ENCODE results near the gene SHISAL1. TPM values are rescaled to one million over a fixed set of nuclear protein-coding genes. Genes with fewer than 3 reads are reported as not detected.

Gene SHISAL1
- total RNA-seq, 6 experiments from 2014 or later, result 0.05 to 0.31 (median 0.17) TPM

GRCh38 chr22:44289414-44290171, 23.2 kb downstream of the SHISAL1 start:
- Histone ChIP-seq H3K36me3 (no peaks in the 10 kb centered on the region), H3K27me3 (no peaks in the 10 kb centered on the region), H3K4me1 (no peaks in the 10 kb centered on the region), H3K27ac (no peak overlapping the region), H3K4me3 (no peak overlapping the region), H3K9me3 (peaks cover 0 to 3% (median 0%) of the 10 kb centered on the region in 4 donors)
- intact Hi-C loops (cut with DNase I), result no loop called here
- TF ChIP-seq POLR2A (IDR thresholded peaks at IDR 0.05) (no peak), CTCF (IDR thresholded peaks at IDR 0.05) (no peak)
- 24% methylated on average over 10 of the region's 13 CpGs for WGBS (ENCODE audit: insufficient coverage, low coverage, low lambda C conversion rate, missing lambda C conversion rate)
- ATAC-seq, result peak in 1 of 4 donors; percentile 10
- no peak for DNase-seq

- Histone ChIP-seq H3K4me3 (no peak overlapping the region), H3K27ac (no peak overlapping the region), H3K9me3 (no peaks in the 10 kb centered on the region), H3K27me3 (no peaks in the 10 kb centered on the region), H3K4me1 (no peaks in the 10 kb centered on the region), H3K36me3 (no peaks in the 10 kb centered on the region)
- ATAC-seq (no peak), DNase-seq (no peak)
- intact Hi-C loops (cut with DNase I), result no loop called here
- TF ChIP-seq POLR2A (IDR thresholded peaks at IDR 0.05) (no peak), CTCF (IDR thresholded peaks at IDR 0.05) (no peak)
- 25% methylated on average over 1 of the region's 4 CpGs for WGBS (ENCODE audit: insufficient coverage, low coverage, low lambda C conversion rate, missing lambda C conversion rate)
Measured at GRCh38 chr22:44288913-44289312, 23.8 kb downstream of the SHISAL1 start.

- H3K9me3 ChIP-seq, result no peaks in the 10 kb centered on the region
- no peak overlapping the region for H3K27ac ChIP-seq
- TF ChIP-seq CTCF (IDR thresholded peaks at IDR 0.05) (no peak), POLR2A (IDR thresholded peaks at IDR 0.05) (no peak)
- DNase-seq, result no peak
- 52% methylated on average over 4 of the region's 13 CpGs for WGBS (ENCODE audit: insufficient coverage, low coverage, low lambda C conversion rate, missing lambda C conversion rate)
- H3K27me3 ChIP-seq, result no peaks in the 10 kb centered on the region
- H3K4me3 ChIP-seq, result no peak overlapping the region
- H3K36me3 ChIP-seq, result no peaks in the 10 kb centered on the region
- no peaks in the 10 kb centered on the region for H3K4me1 ChIP-seq
- intact Hi-C loops (cut with DNase I), result no loop called here
- no peak for ATAC-seq
Measured at GRCh38 chr22:44287741-44288140, 25.0 kb downstream of the SHISAL1 start.

- Histone ChIP-seq H3K9me3 (no peaks in the 10 kb centered on the region), H3K36me3 (no peaks in the 10 kb centered on the region), H3K27me3 (no peaks in the 10 kb centered on the region), H3K4me1 (no peaks in the 10 kb centered on the region), H3K27ac (no peak overlapping the region), H3K4me3 (no peak overlapping the region)
- intact Hi-C loops (cut with DNase I), result no loop called here
- 29% methylated on average over 2 of the region's 10 CpGs for WGBS (ENCODE audit: insufficient coverage, low coverage, low lambda C conversion rate, missing lambda C conversion rate)
- no peak for ATAC-seq
- no peak for DNase-seq
- TF ChIP-seq POLR2A (IDR thresholded peaks at IDR 0.05) (no peak), CTCF (IDR thresholded peaks at IDR 0.05) (no peak)
Measured at GRCh38 chr22:44287121-44287693, 25.5 kb downstream of the SHISAL1 start.
